IPS-NIHi7 (cell line): ENCODE results near the gene CFAP54.
"Not testable (repeated sequence)": the region's sequence is repeated elsewhere in the genome, so short reads cannot be mapped to it uniquely, and the experiment has no call there.

Source experiments
- DNase-seq: peaks from one replicate; pipeline ENCODE4 v3.0.0; 2012; ENCODE audit warnings: mixed read lengths; ENCODE audit errors: extremely low spot score

The CFAP54 gene

DNA sequence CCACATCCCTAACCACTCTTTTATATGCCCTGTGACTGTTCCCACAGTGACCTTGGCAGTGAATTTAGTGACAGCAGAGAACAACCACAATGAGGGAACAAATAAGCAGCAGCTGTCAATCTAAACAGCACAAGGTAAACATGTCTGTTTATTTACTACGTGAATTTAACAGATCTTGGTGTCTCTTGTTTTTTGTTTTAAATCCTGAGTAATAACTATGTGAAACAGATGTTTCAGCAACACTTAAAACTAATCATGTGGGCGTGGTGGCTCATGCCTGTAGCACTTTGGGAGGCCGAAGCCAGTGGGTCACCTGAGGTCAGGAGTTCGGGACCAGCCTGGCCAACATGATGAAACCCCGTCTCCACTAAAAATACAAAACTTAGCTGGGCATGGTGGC, 17.0 kb upstream of the CFAP54 start:
- DNase-seq: no peak

DNA sequence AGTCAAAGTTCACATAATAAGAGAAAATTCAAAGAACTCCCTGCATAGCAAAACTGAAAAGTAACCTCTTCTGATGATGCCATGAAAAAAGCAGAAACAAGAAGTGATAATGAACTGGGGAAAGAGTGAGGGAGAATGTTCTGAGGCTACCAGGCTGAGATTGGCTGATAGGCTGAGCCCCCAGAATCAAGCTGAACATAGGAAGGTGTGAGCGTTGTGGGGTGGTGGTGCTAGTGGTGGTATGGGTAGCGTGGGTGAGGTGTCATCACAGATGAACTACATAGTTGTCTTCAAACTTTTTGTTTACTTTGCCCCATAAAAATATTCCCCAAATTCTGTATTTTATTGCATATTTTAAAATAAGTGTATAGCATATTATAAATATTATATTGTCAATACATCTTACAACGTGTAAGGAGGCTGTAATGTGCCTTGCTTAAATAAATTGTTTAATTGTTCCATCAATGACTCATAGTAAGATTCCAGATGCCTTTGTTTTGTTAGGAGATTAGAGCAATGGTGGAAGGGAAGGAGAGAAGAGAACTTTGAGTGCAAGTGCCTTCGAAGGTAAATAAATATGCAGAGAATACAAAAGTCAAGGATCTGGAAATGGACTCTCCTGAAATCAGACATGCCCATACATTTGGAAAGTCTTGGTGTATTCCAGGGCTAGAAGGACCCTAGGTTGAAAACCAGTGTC, 15.8 kb upstream of the CFAP54 start:
- no peak for DNase-seq

DNA sequence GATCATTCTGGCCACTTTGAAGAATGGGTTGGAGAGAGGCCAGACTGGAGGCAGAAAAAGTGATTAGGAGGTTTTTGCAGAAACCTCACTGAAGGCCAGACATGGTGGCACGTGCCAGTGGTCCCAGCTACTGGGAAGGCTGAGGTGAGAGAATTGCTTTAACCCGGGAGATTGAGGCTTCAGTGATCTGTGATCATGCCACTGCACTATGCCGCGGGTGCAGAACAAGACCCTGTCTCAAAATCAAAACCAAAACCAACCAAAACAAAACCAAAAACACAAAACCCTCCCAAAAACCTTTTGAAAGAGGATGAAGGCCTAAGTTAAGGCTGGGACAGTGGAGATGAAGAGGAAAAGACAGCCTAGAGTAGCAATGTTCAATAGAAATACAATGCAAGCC, 15.2 kb upstream of the CFAP54 start:
- DNase-seq: no peak

DNA sequence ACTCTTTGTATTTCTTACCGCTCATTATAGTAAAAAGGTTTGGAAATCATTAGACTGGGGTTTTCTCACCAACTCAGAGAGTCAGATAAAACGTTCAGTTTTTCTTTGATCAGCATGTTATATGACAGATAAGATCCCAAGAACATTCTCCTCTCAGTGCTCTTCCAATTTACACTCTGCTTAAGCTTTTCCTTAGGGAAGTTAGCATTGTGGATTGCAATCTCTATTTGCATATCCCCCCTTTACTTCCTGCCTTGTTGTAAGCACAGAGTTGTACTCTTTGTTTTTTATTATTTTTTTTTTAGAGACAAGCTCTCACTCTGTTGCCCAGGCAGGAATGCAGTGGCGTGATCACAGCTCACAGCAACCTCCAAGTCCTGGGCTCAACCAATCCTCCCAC, 11.4 kb upstream of the CFAP54 start:
- no peak for DNase-seq

DNA sequence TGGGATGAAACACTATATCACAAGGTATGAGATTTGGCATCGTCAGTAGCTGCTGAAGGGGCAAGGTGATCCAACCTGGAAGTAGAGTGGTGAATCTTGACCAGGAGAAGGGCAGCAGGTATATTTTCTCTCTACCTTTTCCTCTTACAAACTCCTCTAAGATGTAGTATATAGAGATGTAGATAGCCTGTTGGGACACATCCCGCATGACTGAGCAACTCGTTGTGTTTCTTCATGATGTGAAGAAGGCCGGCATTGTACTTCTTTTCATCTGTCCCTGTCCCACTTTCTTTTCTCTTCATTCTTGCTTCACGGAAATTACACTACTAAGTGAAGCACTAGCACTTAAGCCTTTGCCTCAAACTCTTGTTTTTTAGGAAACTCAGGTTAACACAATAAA, 7.3 kb upstream of the CFAP54 start:
- DNase-seq: no peak

DNA sequence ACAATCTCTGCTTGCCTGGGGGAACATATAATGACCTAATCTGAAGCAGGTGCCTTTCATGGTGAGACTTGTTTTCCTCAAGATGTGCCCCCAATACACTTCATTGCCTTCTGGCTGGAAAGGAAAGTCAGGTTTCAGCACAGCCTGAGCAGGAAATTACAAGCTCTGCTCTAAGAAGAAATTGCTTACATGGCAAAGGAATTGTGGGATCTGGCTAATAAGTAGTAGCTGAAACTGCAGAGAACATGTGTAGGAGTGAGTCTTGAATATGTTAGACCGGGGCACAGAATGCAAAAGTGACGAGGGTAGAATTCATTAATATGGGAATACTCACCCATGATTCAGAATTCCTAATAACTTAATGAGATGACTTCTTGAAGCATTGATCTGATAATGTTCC, 6.3 kb upstream of the CFAP54 start:
- no peak for DNase-seq

DNA sequence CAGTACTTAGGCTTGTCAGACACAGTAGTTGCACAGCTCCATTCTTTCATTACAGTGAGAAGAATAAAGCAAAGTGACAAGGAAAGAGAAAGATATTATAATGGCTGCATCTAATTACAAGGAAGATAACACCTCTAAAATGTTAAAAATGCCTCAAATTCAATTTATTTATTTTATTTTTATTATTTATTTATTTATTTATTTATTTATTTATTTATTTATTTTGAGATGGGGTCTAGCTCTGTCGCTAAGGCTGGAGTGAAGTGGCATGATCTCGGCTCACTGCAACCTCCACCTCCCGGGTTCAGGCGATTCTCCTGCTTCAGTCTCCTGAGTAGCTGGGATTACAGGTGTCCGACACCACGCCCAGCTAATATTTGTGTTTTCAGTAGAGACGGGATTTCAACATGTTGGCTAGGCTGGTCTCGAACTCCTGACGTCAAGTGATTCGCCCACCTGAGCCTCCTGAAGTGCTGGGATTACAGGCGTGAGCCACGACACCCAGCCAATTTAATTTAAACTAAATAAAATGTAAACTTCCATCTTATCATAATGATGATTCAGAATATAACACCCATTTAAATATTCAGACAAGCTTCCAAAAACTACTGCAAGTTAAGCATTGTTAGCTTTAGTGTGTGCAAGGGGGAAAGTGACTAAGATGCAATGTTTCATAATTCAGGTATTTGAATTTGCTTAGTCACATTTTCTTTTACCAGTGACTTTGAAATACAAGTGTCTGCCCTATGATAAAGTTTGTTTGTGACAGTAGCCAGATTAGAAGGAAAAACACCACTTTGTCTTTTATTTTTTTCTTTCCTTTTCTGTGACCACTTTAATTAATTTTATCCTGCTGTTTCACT, 2.4 kb upstream of the CFAP54 start:
- DNase-seq: no peak

DNA sequence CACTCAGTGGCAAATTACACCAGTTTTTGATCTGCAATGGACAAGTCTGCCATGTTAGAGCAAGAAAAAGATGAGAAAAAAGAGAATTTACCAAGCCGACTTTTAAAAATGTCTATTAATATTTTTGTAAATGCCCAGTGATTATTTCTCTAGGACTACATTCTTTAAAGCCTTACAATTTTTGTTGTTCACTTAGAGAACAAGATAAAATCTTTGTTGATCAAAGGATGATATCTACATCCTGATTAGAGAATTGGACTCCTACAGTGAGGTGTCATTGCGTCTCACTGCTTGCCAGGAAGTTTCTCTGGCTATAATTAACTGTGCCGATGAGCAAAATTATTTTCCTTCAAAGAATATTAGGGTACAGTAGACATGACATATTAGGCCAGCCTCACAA, 1.7 kb upstream of the CFAP54 start:
- no peak for DNase-seq

DNA sequence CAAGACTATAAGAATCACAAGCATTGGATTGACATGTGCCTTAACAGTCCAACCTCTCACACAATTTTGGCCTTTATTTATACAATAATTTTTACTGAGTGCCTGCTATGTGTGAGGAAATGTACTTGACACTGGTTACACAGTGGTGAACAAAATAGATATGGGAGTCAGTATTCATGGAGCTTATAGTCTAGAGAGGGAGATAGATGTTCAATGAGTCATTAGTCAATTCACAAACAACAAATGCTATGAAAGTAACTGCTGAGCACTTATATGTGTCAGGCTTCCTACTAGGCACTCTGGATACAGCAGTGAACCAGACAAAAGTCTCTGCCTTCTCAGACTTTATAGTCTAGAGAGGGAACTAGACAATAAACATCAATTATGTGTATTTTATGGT, 3.7 kb downstream of the CFAP54 start:
- no peak for DNase-seq

DNA sequence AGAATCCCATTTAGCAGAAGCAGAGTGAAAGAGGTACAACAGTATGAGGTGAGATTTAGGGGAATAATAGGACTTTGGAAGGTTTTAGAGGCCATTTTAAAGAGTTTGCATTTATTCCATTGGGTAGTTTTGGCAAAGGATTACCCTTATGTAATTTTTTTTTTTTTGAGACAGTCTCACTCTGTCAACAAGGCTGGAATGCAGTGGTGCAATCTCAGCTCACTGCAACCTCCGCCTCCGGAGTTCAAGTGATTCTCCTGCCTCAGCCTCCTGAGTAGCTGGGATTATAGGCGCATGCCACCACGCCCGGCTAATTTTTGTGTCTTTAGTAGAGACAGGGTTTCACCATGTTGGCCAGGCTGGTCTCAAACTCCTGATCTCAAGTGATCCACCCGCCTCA, 4.8 kb downstream of the CFAP54 start:
- DNase-seq: not testable (repeated sequence)

DNA sequence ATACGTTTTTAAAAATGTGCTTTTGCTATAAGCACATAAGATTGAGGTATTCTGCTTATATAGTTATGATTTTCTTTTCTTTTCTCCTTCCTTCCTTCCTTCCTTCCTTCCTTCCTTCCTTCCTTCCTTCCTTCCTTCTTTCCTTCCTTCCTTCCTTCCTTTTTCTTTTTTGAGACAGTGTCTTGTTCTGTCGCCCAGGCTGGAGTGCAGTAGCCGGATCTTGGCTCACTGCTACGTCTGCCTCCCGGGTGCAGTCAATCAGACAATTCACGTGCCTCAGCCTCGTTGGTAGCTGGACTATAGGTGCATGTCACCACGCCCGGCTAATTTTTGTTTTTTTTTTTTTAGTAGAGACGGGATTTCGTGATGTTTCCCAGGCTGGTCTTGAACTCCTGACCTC, 5.8 kb downstream of the CFAP54 start:
- no peak for DNase-seq

DNA sequence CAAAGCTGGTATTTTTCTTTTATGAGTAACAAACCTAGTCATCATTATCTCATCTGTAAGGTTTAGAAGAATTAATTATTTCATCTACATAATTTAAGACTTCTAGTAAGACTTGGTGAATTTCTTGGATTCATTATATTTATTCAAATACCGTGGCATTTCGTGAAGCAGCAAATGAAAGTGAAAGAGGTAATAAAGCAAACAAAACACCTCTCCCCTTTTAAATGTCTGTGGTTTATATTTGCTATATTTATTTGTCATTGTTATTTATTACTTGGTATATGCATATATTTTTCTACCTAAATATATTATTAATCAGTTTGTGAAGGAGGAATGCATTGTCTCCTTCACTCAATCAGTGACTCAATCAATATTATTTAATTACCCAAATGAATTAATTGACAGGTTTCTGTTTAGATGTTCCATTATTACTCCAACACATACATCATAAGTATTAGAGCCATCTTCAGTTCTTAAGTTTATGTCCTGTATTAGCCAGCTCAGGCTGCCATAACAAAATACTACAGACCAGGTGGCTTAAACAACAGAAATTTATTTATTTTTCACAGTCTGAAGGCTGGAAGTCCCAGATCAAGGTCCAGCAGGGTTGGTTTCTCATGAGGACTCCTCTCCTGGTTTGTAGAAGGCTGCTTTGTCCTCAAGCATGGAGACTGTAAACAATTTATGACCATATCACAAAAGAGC, 6.6 kb downstream of the CFAP54 start:
- no peak for DNase-seq

DNA sequence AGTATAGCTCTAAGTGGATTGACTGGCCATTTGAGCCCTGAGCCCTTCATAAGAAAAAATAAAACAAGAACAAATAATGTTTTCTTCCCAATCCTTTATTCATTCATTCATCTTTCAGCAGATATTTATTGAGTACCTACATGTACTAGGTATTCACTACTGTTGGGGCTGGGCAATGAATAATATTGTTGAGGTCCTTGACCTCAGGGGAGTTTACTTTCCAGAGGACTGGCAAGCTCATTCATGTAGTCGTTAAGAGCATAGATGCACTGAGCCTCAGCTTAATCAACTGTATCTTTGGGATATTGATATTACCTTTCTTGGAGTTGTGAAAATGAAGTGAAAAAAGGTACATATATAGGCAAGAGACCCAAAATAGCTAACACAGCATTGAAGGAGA, 7.6 kb downstream of the CFAP54 start:
- DNase-seq: no peak

DNA sequence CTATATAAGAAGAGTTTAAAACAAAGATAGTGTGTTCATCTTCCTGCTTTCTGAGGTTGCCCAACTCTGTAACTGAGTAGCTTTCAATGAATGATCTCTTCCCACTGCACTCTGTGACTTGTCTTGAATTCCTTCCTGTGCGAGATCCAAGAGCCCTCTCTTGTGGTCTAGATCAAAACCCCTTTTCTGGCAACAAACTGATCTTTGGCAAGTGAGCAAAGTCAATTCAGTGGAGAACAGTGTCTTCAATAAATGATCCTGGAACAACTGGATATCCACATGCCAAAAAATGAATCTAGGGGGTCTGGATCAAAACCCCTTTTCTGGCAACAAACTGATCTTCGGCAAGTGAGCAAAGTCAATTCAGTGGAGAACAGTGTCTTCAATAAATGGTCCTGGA, 8.5 kb downstream of the CFAP54 start:
- no peak for DNase-seq

DNA sequence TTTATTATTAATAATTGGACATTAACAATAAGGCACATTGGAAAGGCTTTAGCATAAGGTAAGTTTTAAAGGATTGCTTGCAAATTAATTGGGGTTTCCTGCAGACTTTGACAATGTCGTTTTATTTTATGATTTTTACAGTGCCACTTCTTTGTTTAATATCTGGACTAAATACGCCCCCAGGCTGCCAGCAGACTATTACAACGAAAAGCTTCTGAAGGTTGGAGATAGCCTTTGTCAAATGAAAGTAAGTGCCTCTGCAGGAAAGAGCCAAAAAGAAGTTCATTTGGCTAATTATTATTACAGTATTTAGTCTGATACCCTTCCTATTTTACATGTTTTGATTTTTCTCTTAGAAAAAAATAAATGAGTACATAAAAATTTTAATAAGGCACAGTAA, 11.3 kb downstream of the CFAP54 start:
- DNase-seq: no peak

DNA sequence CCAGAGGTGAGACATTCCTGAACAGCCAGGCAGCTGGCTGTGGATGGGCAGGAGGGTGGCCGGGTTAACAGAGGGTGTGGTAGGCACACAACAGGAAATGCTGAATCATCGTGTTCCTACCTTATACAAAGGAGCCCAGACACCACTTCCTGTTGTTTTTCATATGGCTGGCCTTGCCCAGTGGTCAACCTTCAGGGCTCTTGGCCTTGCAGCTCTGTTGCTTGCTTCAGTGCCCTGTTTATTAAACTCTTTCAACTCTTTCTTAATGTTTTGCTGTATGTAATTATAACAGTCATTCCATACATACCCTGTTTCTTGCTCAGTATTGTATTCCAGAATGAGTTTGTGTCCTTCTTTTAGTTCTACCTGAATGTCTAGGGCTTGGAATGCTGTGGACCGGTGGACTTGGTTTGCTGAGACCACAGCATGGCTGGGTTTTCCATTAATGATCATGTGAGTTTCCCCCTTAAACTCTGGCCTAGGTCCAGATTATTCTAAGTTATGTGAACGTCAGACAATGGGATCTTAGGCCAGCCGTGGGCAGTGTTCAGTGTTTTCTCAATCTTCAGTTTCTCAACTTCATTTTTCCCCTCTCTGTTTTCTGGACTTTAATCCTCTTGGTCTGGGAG, 11.9 kb downstream of the CFAP54 start:
- peak; percentile 62 for DNase-seq

DNA sequence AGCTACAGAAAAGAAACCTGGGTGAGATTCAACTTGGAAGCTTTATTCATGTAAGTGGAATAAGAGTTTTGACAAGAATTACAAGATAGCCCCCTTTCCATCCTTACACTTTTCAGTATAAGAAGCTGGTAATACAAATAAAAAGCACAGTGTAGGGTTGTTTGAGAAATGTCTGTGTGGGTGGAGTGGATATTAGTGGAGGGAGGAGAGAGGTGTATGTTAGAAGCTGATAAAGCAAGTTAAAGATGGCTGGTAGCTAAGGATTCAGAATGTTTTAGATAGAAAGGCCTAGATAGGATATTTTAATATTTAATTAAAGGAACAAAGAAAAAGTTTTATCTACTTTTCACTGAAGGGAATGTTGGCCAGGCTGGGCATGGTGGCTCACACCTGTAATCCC, 12.5 kb downstream of the CFAP54 start:
- no peak for DNase-seq

DNA sequence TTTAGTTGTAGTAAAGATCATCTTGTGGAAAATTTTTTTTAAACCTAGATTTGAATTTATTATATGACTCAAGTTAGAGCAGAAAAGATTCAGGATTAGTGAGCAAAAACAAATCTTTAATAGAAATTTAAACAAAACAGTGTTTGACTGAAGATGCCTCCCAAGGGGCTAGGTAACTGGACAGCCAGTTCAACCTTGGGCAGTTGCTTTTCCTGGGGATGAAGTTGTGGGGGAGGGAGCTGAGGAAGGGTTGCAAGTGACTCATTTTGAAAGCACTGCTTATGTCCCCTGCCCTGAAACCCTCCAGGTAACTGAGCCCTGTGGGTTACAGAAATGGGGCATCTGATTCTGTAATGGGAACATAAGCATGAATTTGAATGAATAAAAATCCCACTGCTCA, 13.1 kb downstream of the CFAP54 start:
- no peak for DNase-seq

DNA sequence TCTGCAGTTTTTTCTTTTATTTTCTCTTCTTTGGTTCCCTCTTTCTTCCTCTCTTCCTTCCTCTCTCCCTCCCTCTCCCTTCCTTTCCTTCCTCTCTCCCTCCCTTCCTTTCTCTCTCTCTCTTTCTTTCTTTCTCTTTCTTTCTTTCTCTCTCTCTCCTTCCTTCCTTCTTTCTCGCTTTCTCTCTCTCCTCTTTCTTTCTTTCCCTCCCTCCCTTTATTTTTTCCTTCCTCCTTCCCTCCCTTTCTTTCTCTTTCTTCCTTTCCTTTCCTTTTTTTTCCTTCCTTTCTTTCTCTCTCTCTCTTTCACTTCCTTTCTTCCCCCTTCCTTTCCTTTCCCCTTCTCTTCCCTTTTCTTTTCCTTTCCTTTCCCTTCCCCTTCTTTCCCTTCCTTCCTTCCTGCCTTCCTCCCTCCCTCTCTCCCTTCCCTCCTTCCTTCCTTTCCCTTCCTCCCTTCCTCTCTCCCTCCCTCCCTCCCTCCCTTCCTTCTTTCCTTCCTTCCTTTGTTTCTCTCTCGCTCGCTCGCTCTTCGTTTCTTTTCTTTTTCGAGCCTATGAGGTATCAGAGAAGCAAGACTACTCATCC, 13.7 kb downstream of the CFAP54 start:
- DNase-seq: no peak

DNA sequence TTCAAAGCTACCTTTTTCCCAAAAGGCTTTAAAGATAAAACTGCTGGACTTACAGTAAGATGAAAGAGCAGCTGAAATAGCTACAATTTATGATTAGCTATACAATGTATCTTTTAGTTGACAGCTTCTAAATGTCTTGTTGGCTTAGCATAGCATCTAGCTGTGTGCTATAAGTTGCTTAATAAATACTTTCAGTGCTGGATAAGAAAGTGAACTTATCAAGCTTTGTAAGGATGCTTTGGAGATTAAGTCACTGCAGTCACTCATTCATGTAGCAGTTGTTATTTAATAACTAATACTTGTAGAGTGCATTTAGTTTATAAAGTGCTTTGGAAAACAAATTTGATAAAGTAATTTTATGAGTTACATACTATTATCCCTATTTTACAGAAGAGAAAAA, 14.6 kb downstream of the CFAP54 start:
- DNase-seq: no peak

DNA sequence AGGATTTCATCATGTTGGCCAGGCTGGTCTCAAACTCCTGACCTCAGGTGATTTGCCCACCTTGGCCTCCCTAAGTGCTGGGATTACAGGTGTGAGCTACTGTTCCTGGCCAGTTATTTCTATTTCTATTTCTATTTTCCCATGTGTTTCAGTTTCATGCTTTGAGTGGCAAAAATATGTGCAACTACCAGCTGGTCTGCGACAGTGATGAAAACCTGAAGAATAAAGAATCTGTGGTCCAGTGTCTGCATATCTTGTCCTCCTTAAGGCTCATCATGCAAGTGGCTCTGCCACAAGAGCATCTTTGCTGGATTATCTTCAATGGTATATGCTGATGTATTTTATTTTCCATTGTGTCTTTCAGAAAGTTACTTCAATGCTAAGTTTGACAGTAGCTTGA, 17.4 kb downstream of the CFAP54 start:
- no peak for DNase-seq

DNA sequence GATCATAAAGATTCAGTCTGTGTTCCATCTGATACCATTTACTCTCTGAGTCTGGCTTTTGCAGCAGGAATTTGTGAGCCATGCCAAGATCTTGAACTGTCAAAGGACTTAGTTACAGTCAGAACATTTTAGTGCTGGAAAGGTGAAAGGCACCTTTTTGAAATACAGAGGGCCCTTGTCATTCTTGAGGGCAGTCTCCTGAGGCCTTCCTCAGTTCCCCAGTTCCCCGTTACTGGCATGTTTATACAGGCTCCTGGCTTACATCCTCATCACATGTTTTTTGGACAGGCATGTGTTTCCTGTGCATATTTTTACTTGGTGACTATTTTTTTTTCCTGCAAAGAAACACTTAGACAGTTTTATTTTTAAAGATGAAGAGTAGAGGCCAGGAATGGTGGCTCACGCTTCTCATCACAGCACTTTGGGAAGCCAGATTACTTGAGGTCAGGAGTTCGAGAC, 21.0 kb downstream of the CFAP54 start:
- no peak for DNase-seq
